Measurements from ENCODE around the gene ITGA3. TPM values are rescaled to one million over a fixed set of nuclear protein-coding genes. Genes with fewer than 3 reads are reported as not detected.

ITGA3 gene
- total RNA-seq, 6 experiments from 2014 or later: 272 to 319 (median 288) TPM

DNA sequence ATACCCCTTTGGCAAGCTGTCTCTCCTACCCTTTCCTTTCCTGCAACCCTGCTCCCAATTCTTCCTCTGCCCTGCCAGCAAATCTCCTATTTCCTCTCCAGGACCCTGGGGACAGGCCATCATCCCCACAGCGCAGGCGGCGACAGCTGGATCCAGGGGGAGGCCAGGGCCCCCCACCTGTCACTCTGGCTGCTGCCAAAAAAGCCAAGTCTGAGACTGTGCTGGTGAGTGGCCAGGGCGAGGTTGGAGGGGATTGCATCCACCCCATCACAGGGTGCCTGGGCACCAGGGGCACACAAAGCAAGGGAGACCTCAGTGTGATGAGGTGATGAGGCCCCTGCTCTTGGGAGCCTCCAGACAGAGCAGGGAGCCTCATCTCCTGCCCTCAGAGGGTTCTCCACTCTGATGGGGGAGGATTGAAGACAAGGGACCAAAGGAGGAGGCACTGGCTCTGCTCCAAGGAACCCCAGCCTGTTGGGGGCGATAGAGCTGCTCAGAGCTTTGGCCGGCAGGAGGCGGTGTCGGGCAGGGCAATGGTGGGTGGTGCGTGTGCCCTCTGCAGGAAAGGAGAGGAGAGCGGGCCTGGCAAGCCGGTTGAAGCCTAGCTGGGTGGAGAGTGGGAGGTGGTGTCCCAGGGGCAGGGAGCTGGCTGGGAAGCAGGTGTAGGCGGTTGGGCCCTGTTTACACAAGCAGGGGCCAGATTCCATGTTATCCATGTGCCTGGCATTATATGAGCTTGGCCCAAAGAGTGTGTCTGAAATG is 23.6 kb downstream of the ITGA3 start:
- DNase-seq: peak; percentile 37
- Mint-ChIP-seq H3K27ac (0 out of 2 replicates have a peak overlapping the region, but pooled peaks have one; percentile 36), H3K36me3 (ENCODE audit: low read depth) (peaks cover 58% of the 10 kb centered on the region), H3K4me1 (ENCODE audit: low read depth) (no peaks in the 10 kb centered on the region; the same call in 1 of the 2 replicates), H3K27me3 (ENCODE audit: insufficient read depth) (peaks cover 1% of the 10 kb centered on the region; the same call in 1 of the 2 replicates), H3K9me3 (no peaks in the 10 kb centered on the region), H3K4me3 (no peak overlapping the region; the same call in 1 of the 2 replicates)
- TF ChIP-seq, protein P1, sequence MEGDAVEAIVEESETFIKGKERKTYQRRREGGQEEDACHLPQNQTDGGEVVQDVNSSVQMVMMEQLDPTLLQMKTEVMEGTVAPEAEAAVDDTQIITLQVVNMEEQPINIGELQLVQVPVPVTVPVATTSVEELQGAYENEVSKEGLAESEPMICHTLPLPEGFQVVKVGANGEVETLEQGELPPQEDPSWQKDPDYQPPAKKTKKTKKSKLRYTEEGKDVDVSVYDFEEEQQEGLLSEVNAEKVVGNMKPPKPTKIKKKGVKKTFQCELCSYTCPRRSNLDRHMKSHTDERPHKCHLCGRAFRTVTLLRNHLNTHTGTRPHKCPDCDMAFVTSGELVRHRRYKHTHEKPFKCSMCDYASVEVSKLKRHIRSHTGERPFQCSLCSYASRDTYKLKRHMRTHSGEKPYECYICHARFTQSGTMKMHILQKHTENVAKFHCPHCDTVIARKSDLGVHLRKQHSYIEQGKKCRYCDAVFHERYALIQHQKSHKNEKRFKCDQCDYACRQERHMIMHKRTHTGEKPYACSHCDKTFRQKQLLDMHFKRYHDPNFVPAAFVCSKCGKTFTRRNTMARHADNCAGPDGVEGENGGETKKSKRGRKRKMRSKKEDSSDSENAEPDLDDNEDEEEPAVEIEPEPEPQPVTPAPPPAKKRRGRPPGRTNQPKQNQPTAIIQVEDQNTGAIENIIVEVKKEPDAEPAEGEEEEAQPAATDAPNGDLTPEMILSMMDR (IDR thresholded peaks at IDR 0.05): peak; percentile 72

DNA sequence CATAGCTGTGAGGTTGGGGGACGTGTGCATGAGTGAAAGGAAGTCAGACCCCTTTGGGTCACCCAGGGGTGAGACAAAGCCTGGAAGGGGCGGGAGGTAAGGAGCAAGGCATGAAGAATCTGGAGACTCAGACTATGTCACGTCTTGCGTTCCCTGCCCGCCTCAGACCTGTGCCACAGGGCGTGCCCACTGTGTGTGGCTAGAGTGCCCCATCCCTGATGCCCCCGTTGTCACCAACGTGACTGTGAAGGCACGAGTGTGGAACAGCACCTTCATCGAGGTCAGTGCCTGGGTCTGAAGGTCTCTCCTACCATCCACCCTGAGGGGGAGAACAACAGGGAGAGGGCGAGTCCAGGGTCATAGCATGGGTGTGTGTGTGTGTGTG is 24.2 kb downstream of the ITGA3 start:
- Mint-ChIP-seq H3K4me3 (no peak overlapping the region; the same call in 1 of the 2 replicates), H3K9me3 (no peaks in the 10 kb centered on the region), H3K4me1 (ENCODE audit: low read depth) (no peaks in the 10 kb centered on the region; the same call in 1 of the 2 replicates), H3K36me3 (ENCODE audit: low read depth) (peaks cover 60% of the 10 kb centered on the region), H3K27me3 (ENCODE audit: insufficient read depth) (peaks cover 3% of the 10 kb centered on the region; the same call in 1 of the 2 replicates), H3K27ac (0 out of 2 replicates have a peak overlapping the region, but pooled peaks have one; percentile 15)
- DNase-seq: no peak
- TF ChIP-seq, protein P1 (IDR thresholded peaks at IDR 0.05): no peak

DNA sequence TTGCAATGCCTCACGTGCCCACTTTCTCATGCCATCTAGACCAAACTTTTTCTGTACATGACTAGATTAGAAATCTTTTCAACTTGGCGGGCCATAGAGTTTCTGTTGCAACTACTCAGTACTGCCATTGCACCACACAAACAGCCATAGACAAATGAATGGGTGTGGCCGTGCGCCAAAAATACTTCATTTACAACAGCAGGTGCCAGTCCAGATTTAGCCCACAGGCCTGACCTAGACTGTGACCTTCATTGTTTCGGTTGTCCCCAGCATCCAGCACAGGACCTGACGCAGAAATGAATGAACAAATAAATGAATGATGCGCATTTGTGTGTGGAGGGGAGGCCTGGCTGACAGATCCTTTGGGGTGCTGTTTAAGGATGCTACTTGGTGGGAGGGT is 24.9 kb downstream of the ITGA3 start:
- H3K4me1 Mint-ChIP-seq (ENCODE audit: low read depth): no peaks in the 10 kb centered on the region; the same call in 1 of the 2 replicates
- peaks cover 63% of the 10 kb centered on the region for H3K36me3 Mint-ChIP-seq (ENCODE audit: low read depth)
- no peak for DNase-seq
- H3K4me3 Mint-ChIP-seq: no peak overlapping the region
- H3K27me3 Mint-ChIP-seq (ENCODE audit: insufficient read depth): peaks cover 3% of the 10 kb centered on the region; the same call in 1 of the 2 replicates
- H3K9me3 Mint-ChIP-seq: no peaks in the 10 kb centered on the region
- peak overlapping the region; percentile 66 for H3K27ac Mint-ChIP-seq
- TF ChIP-seq, protein P1 (IDR thresholded peaks at IDR 0.05): no peak

DNA sequence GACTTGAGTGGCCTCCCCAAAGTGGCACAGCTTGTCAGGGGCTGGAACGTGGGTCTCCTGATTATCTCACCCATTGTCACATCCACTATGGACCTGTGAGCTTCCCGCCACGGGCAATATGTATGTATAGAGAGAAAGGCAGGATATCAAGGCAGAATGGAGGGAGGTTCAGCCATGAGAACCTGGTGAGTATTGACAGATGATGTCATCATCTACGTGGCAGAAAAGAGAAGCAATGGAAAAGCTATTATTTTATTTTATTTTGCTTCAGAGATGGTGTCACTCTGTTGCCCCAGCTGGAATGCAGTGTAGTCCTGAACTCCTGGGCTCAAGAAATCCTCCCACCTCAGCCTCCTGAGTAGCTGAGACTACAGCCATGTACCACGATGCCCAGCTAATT is 25.8 kb downstream of the ITGA3 start:
- DNase-seq: no peak
- no peaks in the 10 kb centered on the region; the same call in 1 of the 2 replicates for H3K4me1 Mint-ChIP-seq (ENCODE audit: low read depth)
- peak overlapping the region; percentile 66 for H3K27ac Mint-ChIP-seq
- TF ChIP-seq, protein P1 (IDR thresholded peaks at IDR 0.05): no peak
- H3K36me3 Mint-ChIP-seq (ENCODE audit: low read depth): peaks cover 63% of the 10 kb centered on the region
- H3K4me3 Mint-ChIP-seq: no peak overlapping the region
- H3K27me3 Mint-ChIP-seq (ENCODE audit: insufficient read depth): peaks cover 3% of the 10 kb centered on the region; the same call in 1 of the 2 replicates
- no peaks in the 10 kb centered on the region for H3K9me3 Mint-ChIP-seq

DNA sequence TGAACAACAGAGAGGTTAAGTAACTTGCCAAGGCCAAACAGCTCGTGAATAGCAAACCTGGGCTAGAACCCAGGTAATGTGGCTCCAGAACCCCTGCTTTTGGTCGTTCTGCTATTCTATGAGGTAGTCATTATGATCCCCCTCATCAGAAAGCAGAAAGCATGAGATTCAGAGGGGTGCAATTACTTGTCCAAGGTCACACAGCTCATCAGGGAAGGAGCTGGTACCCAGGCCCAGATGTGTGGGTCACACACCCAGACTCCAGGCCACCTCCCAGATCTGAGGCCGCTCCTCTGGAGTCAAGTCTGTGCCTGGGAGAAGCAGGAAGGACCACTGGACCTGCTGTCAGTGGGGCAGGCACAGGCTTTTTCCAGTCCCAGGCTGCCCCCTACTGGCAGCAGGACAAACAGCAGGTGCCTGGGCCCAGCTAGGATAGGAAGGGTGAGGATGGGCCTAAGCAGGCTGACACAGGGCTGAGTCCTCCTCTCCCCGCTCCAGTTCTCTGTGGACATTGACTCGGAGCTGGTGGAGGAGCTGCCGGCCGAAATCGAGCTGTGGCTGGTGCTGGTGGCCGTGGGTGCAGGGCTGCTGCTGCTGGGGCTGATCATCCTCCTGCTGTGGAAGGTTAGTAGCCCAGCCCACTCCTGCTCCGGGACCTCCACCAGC is 31.5 kb downstream of the ITGA3 start:
- Mint-ChIP-seq H3K27me3 (ENCODE audit: insufficient read depth) (peaks cover 13% of the 10 kb centered on the region), H3K4me3 (no peak overlapping the region), H3K27ac (peak overlapping the region; percentile 52; the same call in 1 of the 2 replicates), H3K4me1 (ENCODE audit: low read depth) (no peaks in the 10 kb centered on the region), H3K36me3 (ENCODE audit: low read depth) (peaks cover 50% of the 10 kb centered on the region), H3K9me3 (no peaks in the 10 kb centered on the region)
- peak; percentile 66 for DNase-seq
- TF ChIP-seq, protein P1 (IDR thresholded peaks at IDR 0.05): peak; percentile 98

Measured in HFFc6 (cell line).